Suprapubic skin (tissue), 4 donors: ENCODE results near the gene PRKG2.

Experiments
- CTCF ChIP-seq, 2 donors: fragments of 200-600 bp in 1 of 2; fragments of 450-650 bp in 1 of 2; sonication (generic) in 1 of 2; IDR thresholded peaks; one replicate each; pipeline ENCODE4 v1.5.1; 2016 to 2019; ENCODE audit warnings: antibody characterized with exemption in 2 of 2, mild to moderate bottlenecking in 1 of 2, moderate library complexity in 1 of 2
- EP300 ChIP-seq: sonication (generic); formaldehyde crosslinking; IDR thresholded peaks from one replicate; pipeline ENCODE4 v1.6.1; 2017; ENCODE audit warnings: antibody characterized with exemption
- POLR2A ChIP-seq, 2 donors: fragments of 450-650 bp; IDR thresholded peaks; one replicate each; pipeline ENCODE4 v1.6.1; 2017; ENCODE audit warnings: antibody characterized with exemption in 2 of 2, mild to moderate bottlenecking in 2 of 2, moderate library complexity in 2 of 2
- POLR2AphosphoS5 ChIP-seq, 3 donors: sonication (generic); formaldehyde crosslinking; IDR thresholded peaks; one replicate each; pipeline ENCODE4 v1.6.1; 2017; ENCODE audit warnings: antibody characterized with exemption in 3 of 3

- TF ChIP-seq POLR2AphosphoS5 (IDR thresholded peaks at IDR 0.05) (no peak), CTCF (IDR thresholded peaks at IDR 0.05) (no peak), POLR2A (IDR thresholded peaks at IDR 0.05) (no peak), EP300 (no peak)
These were observed 84.0 kb downstream of the PRKG2 start for GRCh38 chr4:81131066-81131465.
